Right lobe of liver (tissue), 4 donors: Measurements from ENCODE around the gene TAOK1.

Experiments
- POLR2A ChIP-seq: fragments of 450-650 bp; IDR thresholded peaks from one replicate; pipeline ENCODE4 v1.6.1; 2017; ENCODE audit warnings: antibody characterized with exemption, mild to moderate bottlenecking
- TF ChIP-seq, protein P1 (sequence below), 4 donors: fragments of 200-600 bp in 3 of 4; fragments of 450-650 bp in 1 of 4; IDR thresholded peaks; one replicate each; pipeline versions ENCODE4 v1.5.1 to v1.8.0; 2016 to 2022; ENCODE audit warnings: antibody characterized with exemption in 4 of 4, mild to moderate bottlenecking in 2 of 4
- donor health status: DM: no; HTN: no; CAD: no.
- donor health status: DM: no; HTN: no; CAD: no.
- donor health status: DM: no; HTN: yes; CAD: no.

- TF ChIP-seq, protein P1, sequence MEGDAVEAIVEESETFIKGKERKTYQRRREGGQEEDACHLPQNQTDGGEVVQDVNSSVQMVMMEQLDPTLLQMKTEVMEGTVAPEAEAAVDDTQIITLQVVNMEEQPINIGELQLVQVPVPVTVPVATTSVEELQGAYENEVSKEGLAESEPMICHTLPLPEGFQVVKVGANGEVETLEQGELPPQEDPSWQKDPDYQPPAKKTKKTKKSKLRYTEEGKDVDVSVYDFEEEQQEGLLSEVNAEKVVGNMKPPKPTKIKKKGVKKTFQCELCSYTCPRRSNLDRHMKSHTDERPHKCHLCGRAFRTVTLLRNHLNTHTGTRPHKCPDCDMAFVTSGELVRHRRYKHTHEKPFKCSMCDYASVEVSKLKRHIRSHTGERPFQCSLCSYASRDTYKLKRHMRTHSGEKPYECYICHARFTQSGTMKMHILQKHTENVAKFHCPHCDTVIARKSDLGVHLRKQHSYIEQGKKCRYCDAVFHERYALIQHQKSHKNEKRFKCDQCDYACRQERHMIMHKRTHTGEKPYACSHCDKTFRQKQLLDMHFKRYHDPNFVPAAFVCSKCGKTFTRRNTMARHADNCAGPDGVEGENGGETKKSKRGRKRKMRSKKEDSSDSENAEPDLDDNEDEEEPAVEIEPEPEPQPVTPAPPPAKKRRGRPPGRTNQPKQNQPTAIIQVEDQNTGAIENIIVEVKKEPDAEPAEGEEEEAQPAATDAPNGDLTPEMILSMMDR (IDR thresholded peaks at IDR 0.05): no peak
- no peak for TF ChIP-seq POLR2A
These were observed 11.7 kb upstream of the TAOK1 start for GRCh38 chr17:29378500-29378899.
